Left hindlimb (tissue), 1 donor: ENCODE data around the gene OR2K2.
"Not testable (repeated sequence)": the region's sequence is repeated elsewhere in the genome, so short reads cannot be mapped to it uniquely, and the experiment has no call there.

Experiments
- DNase-seq: peaks from one replicate; pipeline ENCODE4 v3.0.0-alpha.2; 2018

The OR2K2 gene, protein sequence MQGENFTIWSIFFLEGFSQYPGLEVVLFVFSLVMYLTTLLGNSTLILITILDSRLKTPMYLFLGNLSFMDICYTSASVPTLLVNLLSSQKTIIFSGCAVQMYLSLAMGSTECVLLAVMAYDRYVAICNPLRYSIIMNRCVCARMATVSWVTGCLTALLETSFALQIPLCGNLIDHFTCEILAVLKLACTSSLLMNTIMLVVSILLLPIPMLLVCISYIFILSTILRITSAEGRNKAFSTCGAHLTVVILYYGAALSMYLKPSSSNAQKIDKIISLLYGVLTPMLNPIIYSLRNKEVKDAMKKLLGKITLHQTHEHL

GRCh38 chr9:111330124-111330523 lies at the start of gene OR2K2:
Gene OR2K2 (minus strand): TSS chr9:111330224. CDS start chr9:111328433, 1,791 bp downstream.
- DNase-seq: no peak

DNA sequence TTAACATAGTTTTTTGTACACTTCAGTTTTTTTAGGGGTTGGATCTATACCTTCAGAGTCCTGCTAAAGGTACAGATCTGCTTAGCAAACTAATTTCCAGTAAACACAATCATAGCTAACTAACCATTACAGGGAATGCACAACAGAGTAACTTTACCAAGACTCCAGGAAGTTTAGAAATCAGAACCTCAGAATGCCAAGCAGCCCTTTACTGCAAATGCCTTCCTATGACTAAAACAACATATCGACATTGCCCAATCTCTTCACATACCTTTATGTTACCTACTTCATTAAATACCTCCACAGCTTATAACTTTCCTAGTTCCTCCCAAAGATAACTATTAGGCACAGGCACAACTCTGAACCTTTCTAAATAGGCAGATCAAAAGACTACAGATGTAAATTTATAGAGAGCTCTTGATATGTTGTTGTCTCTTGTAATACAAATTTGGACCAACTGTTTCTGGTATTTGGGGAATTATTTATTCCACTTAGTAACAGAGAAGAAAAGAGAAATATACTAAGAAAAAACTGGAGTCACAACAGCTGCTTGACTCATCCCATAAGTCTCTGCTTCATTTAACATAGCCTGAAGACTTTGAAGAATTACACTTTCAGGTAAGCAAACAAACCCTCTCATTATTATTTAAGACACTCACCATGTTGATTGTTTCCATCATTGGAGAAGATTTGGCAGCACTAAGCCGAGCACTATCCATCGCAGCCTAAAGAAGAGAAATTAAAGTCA lies 46.0 kb upstream of the OR2K2 start:
- DNase-seq: no peak

GRCh38 chr9:111375062-111375461 lies 45.0 kb upstream of the OR2K2 start:
- no peak for DNase-seq

- DNase-seq: no peak
These were observed 42.3 kb upstream of the OR2K2 start for GRCh38 chr9:111372297-111372696.

- DNase-seq: no peak
These were observed 37.0 kb upstream of the OR2K2 start for GRCh38 chr9:111366978-111367377.

- no peak for DNase-seq
These were observed 32.5 kb upstream of the OR2K2 start for GRCh38 chr9:111362526-111362925.

- no peak for DNase-seq
These were observed 30.9 kb upstream of the OR2K2 start for GRCh38 chr9:111360881-111361280.

- peak; percentile 54 for DNase-seq
These were observed 26.6 kb upstream of the OR2K2 start for GRCh38 chr9:111356481-111357244.

- DNase-seq: no peak
These were observed 22.5 kb upstream of the OR2K2 start for GRCh38 chr9:111352545-111352944.

DNA sequence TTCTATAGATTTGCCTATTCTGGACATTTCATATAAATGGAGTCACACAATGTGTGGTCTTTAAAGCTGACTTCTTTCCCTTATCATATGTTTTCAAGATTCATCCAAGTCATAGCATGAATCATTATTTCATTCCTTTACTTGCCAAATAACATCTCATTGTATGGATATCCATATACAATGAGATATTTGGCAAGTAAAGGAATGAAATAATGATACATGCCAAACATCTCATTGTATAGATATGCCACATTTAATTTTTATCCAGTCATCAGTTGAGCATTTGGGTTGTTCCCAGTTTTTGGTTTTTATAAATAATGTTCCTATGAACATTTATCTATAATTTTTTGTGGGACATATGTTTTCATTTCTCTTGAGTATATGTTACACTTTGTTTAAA lies 20.5 kb upstream of the OR2K2 start:
- no peak for DNase-seq

DNA sequence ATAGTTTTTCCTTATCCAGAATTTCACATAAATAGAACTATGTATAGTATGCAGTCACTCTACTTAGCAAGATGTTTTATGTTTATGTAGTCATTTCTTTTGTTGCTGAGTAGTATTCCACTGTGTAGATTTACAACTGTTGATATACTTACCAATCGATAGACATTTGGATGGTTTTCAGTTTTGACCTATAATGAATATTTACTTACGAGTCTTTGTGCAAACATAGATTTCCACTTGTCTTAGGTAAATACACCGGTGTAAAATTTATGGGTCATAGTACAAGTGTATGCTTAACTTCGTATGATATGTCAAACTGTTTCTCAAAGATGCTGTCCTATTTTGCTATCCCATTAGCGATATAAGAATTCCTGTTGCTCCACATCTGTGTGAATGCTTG lies 19.7 kb upstream of the OR2K2 start:
- no peak for DNase-seq

DNA sequence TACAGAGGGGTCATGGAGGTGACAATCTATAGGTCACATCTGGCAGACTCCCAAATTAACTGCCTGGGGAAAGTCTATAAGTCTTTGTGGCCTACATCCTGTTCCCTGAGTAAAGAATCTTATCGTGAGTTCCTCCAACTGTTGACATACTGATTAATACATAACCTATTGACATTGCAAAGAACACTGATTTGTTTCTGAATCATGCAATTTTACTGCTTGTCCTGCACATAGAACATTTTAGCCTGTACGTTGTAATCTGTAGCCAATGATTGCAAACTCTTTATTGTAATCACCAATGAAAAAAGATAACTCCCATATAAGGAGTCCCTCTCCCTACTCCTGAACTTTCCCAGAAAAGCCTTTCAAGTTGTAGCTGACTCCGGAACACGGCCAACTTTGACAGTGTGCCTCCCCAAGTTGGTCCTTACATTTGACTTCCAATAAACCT lies 18.8 kb upstream of the OR2K2 start:
- no peak for DNase-seq

GRCh38 chr9:111334318-111334863 lies 4.4 kb upstream of the OR2K2 start:
- not testable (repeated sequence) for DNase-seq

DNA sequence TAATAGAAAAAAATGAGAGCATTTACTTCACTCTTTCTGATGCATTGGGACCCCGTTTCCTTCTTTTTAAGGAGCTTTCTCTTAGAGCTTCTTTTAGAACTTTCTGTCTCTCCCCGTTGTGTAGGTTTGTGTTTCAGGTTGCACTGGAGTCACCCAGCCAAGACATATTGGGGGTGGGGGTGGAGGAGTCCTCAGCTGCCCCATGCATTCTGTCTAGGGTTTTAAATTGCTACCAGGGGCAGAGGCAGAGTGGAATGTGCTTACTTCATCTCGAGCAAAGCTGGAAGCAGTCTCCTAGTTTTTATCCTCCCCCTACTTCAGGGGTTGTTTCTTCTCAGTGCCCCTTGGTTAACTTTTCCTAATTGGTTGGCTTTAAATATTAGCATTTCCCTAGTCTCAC lies 9.4 kb downstream of the OR2K2 start:
- no peak for DNase-seq

GRCh38 chr9:111316796-111317195 lies 13.2 kb downstream of the OR2K2 start:
- no peak for DNase-seq

DNA sequence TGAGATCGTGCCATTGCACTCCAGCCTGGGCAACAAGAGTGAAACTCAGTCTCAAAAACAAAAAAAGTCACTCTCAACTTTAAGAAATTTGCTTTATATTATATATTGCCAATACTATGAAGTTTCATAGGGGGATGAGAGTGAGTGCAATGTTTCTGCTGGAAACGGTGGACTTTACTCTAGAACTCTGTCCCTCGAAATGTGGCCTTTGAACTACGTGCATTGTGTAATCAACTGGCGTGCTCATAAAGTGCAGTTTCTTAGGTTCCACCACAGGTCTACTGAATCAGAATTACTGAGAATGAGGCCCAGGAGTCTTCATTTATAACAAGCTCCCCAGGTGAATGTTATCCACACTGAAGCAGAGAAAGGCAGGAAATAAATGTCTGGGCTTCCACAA lies 24.1 kb downstream of the OR2K2 start:
- no peak for DNase-seq

DNA sequence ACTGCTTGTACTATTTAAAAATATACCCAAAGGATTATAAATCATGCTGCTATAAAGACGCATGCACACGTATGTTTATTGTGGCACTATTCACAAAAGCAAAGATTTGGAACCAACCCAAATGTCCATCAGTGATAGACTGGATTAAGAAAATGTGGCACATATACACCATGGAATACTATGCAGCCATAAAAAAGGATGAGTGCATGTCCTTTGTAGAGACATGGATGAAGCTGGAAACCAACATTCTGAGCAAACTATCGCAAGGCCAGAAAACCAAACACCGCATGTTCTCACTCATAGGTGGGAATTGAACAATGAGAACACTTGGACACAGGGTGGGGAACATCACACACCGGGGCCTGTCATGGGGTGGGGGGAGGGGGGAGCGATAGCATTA lies 26.0 kb downstream of the OR2K2 start:
- not testable (repeated sequence) for DNase-seq

GRCh38 chr9:111301195-111301594 lies 28.8 kb downstream of the OR2K2 start:
- no peak for DNase-seq

DNA sequence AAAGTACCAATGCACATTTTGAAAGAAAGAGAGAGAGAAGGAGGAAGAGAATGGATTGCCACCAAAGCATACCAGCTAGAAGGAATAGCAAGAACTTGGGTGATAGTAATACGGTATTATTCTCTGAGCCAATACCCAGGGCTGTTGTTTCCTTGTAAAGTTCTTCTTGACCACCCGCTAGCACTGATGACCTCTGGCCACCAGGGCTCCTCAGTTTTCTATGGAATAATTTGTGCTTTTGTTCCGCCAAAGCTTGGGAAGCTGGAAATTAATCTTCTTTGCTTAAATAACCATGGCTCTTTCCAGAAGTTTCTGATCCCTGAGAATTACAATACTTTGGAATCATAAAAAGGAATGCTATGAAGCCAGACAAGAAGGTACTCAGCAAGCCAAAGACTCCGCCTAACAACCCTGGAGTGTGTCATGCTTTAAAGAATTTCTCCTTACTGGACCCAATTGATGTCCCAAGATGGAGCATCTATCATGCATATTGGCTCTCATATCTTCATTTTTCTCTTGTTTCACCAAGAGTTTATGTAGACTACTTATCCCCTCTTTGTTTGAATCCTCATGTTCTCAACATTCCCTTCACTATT lies 29.8 kb downstream of the OR2K2 start:
- DNase-seq: no peak

DNA sequence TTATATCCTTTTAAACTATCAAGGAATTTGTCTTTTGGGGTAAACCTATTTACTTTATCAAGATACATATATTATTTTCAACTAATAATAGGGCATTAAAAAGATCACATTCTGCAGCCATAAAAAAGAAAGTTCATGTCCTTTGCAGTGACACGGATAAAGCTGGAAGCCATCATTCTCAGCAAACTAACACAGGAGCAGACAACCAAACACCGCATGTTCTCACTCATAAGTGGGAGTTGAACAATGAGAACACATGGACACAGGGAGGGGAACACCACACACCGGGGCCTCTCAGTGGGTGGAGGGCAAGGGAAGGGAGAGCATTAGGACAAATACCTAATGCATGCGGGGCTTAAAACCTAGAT lies 30.4 kb downstream of the OR2K2 start:
- not testable (repeated sequence) for DNase-seq

- DNase-seq: peak; percentile 63
These were observed 31.1 kb downstream of the OR2K2 start for GRCh38 chr9:111298731-111299598.

DNA sequence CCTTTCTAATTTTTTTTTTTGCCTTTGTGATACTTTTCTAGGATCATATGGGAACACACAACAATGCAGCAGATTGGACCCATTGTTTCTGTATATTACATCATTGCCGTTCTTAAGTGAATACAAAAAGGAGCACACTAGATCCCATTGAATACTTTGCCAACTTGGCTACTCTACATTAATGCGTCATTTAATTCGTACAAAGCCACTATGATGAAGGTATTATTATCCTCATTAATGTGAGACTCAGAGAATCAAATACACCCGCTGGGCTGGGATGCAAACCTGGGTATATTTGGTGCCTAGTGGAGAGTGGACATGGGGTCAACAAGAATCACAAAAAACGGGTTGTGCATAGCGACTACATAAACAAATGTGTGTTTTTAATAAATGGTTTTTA lies 31.9 kb downstream of the OR2K2 start:
- no peak for DNase-seq
